HG03469 (cell line): ENCODE results near the gene PTPN11.
"Not testable (repeated sequence)": the region's sequence is repeated elsewhere in the genome, so short reads cannot be mapped to it uniquely, and the experiment has no call there.

ENCODE experiments used
- ATAC-seq: cut with Tn5 transposase; IDR thresholded peaks from one replicate; pipeline ENCODE4 v1.9.1; 2021; ENCODE audit warnings: mild to moderate bottlenecking, moderate library complexity, moderate number of reproducible peaks; ENCODE audit not compliant: unreplicated experiment

Gene PTPN11

DNA sequence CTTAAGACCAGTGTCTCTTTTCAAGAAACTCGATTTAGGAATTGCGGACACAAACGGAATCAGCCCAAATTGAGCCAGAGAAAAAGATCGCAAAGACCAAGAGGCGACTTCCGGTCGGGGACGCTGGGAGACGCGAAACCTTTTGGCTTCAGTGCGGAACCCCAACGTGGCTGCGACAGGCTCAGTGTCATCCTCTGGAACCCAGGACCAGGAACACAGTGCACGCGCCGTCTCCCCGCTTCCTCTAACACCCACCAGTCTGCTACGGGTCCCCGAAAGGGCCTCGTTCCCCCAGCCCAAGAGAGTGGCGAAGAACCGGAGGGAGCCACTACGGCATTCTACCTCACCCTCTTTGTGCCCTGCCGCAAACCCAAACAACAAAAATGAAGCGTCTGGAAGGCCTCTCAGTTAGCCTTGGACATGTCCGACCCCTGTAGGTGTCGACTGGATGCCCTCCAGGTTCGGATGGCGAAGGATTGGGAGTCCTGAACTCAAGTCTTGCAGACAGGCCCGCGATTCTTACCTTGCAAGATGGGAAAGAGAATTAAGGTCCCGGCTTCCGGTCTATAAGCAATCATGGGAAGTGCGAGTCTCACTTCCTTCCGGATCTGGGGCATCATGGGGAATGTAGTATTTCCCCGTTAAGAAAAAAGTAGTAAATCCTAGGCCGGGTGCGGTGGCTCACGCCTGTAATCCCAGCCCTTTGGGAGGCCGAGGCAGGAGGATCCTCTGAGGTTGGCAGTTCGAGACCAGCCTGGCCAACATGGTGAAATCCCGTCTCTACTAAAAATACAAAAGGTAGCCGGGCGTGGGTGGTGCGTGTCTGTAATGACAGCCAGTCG lies 9.5 kb upstream of the PTPN11 start, which contains the start of gene RPL6:
Gene RPL6 (minus strand): TSS at position 542 of the 842 bp plus-strand sequence. CDS start 949 bp downstream, outside the sequence.
- ATAC-seq, result no peak

DNA sequence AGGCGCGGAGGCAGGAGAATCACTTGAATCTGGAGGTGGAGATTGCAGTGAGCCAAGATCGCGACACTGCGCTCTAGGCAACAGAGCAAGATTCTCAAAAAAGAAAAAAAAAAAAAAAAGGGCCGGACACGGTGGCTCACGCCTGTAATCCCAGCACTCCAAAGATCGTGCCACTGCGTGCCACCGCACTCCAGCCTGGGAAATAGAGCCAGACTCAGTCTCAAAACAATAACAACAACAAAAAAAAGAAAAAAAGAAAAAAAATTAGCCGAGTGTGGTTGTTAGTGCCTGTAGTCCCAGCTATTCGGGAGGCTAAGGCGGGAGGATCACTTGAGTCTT lies 8.9 kb upstream of the PTPN11 start:
- ATAC-seq, result no peak

DNA sequence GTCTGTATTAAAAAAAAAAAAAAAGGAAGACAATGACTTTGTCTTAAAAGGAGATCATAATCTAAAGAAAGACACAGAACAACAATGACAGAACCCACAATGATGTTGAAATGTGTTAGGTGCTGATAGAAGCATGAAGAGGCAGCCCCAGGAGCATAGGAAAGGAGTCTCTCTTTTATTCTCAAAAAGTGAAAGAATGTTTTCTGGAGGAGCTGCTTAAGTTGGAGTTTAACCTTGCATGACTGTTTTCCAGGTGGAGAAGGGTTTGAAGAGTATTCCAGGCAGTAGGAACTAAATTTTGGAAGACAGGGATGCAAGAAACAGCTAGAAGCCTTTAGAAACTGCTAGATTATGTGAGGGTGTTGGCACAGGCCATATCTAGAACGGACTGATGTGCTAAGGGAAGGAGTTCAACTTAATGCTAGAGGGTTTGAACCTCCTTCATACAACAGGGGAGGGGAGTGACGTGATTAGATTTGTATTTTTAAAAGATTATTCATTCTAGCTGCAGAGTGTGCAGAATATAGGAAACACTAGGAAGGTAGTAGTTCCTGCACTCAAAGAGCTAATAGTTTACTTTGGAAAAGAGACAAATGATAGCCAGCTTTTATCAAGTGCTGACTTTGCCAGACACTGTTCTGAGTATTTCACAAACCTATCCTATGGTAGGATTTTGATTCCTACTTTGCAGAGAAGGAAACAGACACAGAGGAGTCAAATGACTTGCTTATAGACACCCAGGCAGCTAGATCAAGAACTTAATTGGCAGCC lies 4.7 kb upstream of the PTPN11 start:
- ATAC-seq, result no peak

DNA sequence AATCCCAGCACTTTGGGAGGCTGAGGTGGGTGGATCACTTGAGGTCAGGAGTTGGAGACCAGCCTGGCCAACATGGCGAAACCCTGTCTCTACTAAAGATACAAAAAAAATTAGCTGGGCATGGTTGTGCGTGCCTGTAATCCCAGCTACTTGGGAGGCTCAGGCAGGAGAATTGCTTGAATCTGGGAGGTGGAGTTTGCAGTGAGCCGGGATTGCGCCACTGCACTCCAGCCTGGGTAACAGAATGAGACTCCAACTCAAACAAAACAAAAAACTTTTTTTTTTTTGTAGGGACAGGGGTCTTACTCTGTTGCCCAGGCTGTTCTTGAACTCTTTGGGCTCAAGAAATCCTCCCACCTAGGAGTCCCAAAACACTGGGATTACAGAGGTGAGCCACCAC lies 3.3 kb upstream of the PTPN11 start:
- not testable (repeated sequence) for ATAC-seq

DNA sequence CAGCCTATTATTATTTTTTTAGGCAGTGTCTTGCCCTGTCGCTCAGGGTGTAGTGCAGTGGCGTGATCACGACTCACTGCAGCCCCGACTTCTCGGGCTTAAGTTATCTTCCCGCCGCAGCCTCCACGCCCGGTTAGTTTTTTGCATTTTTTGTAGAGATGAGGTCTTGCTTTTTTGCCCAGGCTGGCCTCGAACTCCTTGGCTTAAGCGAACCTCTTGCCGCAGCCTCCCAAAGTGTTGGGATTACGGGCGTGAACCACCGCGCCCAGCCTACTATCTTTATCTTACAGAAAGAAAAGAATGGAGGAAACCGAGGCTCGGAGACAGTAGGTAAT lies 507 bp upstream of the PTPN11 start:
- no peak for ATAC-seq

DNA sequence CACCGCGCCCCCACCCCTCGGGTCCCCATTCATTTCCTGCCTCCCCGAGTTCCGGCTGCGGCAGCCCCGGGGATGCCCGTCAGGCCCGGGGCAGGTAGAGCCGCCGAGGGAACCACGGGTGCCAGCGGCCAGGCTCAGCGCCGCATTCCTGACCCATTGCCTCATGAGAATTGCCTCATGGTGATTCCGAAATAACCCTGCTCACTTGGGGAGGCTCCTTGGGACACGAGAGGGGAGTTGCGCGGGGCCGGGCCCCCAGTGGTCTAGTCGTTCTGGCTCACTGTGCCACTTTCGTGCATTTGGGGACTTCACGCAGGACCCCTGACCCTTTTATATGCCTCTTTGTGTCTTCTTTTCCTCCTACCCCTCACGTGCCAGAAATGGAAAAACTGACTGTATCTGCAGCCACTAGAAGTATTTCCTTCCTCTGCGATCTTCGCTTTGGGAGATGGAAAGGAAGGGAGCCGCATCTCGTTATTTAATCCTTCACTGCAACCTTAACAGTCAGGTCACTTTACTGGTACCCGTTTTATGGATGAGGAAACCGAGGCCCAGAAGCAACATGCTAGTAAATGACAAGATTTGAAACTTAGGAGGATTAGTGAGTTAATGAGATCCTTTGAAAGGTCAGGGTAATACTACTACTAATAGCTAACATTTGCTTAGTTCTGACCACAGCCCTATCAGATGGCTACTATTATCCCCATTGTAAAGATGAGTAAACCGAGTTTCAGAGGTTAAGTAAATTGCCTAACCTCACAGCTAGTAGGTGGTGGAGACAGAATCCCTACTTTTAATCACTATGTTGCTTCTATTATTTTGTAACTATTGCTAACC lies 768 bp downstream of the PTPN11 start:
- ATAC-seq, result no peak

DNA sequence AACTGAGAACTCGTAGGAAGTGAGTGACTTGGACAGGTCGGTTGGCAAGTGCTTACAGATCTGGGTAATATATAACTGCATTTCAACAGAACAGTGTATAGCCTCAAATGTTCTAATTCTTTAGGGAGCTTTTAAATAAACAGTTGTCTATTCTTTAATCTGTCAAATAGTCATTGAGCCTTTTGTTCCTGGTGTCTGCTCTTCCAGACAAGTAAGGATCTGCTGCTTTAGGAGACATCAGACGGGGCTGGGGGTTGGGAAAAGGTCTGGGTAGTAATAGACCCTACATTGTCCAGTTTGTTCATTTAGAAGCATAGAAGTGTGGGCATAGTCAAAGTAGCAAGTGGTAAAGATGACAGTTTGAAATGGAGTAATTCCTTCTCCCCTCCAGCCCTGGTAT lies 2.0 kb downstream of the PTPN11 start:
- ATAC-seq, result no peak

DNA sequence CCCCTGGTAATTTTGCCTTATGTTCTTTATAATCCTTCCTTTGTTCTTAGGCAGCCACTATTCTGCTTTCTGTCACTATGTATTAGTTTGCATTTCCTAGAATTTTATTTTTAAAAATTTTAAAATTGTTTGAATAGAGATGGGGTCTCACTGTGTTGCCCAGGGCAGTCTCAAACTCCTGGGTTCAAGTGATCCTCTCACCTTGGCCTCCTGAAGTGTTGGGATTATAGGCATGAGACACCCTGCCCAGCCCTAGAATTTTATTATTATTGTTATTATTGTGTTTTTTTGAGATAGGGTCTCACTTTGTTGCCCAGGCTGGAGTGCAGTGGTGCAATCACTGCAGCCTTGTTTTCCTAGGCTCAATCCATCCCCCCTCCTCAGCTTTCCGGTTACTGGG lies 2.6 kb downstream of the PTPN11 start:
- no peak for ATAC-seq

DNA sequence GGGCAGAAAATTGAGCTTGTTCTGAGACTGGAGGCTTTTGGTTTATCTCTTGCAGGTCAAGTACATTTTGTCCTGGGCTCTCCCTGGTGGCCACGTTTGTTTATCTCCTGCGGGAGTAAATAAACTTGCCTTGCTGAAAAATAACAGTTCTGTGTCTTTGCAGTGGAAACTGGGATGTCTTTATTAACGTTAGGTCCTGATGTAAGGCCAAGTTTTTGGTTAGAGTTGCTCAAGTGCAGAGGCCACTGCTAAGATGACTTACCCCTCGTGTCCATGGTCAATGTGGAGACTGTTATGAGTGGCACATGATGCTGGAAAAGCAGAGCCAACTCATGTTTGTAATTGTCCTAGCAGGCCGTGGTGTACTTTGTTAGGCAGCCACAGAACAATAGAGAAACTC lies 3.8 kb downstream of the PTPN11 start:
- ATAC-seq, result no peak

DNA sequence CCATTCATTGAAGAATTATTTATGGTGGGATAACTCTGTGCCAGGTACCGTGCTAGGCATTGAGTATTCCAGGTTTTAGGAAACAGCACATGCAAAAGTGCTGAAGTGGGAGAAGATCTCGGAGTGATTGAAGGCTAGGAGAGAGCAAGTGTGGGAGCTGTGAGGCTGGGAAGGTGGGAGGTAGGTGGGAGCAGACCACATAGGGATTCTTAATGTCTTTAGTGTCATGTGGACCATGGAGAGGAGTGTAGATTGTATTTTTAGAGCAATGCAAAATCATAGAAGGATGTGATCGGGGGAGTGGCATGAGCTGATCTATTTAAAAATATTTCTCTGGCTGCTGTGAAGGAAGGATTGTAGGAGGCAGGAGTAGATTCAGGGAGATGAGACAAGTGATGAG lies 5.4 kb downstream of the PTPN11 start:
- no peak for ATAC-seq

DNA sequence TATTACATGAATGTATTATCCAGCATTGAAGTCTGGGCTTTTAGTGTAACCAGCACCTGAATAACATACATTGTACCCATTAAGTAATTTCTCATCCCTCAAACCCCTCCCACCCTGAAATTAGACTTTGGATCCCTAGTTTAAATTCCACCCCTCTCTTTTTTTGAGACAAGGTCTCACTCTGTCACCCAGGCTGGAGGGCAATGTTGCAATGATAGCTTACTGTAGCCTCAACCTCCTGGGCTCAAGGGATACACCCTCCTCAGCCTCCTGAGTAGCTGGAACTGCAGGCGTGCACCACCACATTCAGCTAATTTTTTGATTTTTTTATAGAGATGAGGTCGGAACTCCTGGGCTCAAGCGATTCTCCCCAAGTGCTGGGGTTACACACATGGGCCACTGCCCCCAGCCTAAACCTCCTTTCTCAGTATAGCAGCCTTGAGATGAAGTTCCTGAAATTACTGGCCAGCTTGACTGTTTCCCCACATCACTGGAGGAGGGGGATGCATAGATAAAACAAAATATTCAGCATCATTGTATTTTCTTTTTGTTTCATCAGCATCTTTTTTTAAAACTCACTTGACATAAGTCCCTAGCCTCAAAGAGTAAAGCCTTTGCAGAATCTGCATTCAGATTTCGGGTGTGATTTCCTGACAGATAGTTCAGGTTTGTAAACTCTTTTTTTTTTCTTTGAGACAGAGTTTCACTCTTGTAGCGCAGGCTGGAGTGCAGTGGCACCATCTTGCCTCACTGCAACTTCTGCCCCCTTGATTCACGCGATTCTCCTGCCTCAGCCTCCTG lies 7.0 kb downstream of the PTPN11 start:
- no peak for ATAC-seq

DNA sequence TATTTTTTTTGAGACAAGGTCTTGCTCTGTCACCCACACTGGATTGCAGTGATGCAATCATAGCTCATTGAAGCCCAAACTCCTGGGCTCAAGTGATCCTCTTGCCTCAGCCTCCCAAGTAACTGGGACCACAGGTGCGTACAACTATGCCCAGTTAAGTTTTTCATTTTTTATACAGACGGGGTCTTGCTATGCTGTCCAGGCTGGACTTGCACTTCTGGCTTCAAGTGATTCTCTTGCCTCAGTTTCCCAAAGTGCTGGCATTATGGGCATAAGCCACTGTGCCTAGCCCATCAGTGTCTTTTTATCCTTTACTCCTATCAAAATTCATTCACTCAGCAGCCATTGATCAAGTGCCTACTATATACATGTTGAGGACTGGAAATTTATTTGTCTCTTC lies 9.0 kb downstream of the PTPN11 start:
- ATAC-seq, result no peak

DNA sequence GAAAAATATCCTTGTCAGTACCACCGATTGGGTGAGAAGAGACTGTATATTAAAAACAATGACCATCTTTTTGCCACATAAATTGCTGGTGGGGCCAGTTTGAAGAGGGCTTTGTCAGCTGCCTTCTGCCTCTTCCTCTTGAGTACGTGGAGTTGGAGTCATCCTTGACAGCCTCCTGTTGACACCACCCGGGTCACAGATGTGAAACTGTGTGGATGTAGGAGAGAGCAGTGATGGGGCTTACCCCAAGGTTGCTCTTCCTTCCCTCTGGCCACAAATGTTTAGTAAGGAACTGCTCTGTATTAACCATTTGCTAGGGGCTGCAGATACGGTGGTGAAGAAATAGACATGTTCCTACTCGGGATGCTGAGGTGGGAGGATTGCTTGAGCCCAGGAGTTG lies 12.2 kb downstream of the PTPN11 start:
- ATAC-seq, result no peak

DNA sequence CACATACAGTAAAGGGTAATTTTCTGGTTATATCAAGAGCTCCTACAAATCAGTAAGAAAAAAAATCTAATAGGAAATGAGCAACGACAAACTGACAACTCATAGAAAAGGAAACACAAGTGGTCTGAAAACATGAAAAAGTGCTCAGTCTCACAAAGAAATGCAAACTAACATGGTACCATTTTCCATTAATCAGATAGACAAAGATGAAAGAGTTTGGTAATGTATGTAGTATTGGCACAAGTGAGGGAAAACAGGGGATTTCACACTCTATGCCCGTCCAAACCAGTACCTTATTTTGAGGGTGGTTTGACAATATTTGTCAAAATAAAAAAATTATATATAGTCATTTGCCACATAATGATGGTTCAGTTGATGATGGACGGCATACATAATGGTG lies 13.2 kb downstream of the PTPN11 start:
- no peak for ATAC-seq

DNA sequence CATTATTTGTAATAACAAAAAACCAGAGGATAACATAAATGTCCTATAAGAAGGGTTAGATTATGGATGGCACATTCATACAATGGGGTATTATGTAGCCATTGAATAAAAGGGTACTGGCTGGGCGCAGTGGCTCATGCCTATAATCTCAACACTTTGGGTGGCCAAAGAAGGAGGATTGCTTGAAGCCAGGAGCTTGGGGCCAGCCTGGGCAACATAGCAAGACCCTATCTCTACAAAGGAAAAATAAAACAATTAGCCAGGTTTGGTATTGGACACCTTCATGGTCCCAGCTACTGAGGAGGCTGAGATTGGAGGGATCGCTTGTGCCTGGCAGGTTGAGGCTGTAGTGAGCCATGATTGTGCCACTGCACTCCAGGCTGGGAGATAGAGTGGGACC lies 14.8 kb downstream of the PTPN11 start:
- no peak for ATAC-seq

DNA sequence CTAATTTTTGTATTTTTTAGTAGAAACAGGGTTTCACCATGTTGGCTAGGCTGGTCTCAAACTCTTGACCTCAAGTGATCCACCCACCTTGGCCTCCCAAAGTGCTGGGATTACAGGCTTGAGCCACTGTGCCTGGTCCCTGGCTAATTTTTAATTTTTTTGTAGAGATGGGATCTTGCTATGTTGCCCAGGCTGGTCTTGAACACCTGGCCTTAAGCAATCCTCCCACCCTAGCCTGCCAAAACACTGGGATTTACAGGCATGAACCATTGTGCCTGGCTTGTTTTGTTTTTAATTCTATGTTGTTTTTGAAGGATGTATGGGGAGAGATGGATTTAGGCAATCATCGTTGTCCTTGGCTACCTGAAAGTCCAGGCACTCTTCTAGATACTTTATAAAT lies 19.9 kb downstream of the PTPN11 start:
- not testable (repeated sequence) for ATAC-seq

DNA sequence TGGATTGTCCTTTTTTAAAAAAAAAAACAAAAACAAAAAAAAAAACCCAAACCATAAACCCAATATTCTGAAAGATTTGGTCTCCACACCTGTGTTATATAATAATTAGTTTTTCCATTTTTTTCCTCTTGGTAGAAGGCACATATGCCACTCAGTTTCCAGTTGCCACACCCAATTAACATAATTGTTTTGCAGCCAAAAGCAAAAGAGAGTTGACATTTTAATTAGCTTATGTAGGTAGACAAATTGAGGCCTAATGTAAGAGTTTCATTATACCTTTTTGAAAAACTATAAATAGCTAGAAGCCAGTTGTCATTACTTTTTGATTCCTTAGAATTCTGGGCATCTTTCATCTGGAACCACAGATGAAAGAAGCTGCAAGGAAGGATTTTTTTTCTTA lies 21.0 kb downstream of the PTPN11 start:
- ATAC-seq, result no peak

DNA sequence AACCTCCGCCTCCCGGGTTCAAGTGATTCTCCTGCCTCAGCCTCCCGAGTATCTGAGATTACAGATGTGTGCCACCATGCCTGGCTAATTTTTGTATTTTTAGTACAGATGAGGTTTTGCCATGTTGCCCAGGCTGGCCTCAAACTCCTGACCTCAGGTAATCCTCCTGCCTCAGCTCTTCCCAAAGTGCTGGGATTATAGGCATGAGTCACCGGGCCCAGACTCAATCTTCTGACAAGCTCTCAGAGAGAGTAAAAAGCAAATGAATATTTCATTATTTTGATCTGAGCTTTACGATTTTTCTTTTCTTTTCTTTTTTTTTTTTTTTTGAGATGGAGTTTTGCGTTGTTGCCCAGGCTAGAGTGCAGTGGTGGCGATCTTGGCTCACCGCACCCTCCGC lies 21.9 kb downstream of the PTPN11 start:
- ATAC-seq, result not testable (repeated sequence)

DNA sequence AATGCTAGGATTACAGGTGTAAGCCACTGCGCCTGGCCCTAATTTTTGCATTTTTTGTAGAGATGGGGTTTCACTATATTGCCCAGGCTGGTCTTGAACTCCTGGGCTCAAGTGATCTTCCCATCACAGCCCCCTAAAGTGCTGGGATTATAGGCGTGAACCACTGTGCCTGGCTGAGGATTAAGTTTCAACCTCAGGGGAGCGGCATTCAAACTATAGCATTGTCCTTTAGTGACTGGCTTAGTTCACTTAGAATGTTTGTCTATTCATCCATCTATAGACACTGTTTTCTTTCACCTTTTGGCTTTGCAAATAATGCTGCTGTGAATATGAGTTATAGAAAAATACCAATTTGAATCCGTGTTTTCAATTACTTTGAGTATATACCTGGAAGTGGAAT lies 25.2 kb downstream of the PTPN11 start:
- ATAC-seq, result no peak

DNA sequence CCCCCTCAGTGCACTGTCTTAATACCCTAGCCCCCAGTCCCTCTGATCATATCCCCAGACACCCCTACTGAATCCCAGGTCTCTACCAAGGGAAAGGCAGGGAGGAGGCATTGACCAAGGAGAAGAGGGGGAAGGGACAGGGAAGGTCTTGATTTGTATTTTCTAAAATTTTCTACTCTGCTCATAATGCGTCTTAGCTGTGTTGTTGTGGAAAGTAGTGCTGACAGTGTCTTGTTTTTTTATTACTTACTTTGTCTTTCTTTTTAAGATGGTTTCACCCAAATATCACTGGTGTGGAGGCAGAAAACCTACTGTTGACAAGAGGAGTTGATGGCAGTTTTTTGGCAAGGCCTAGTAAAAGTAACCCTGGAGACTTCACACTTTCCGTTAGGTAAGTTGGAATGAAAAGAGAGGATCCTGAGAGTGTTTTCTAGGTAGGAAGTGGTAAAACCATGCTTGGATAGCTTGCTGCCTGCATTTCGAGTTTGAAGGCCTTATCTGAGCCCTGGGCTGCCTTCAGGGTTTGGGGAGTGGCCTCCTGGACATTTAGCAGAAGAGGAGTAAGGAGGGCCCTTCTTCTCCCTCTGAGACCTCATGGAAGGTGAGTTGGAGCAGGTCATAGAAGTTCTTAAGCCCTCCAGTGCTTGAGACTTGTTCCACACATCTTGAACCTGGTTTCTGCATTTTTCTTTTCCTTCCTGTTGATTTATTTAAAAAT lies 27.4 kb downstream of the PTPN11 start:
- ATAC-seq, result no peak
